Transverse colon (tissue), 4 donors: ENCODE data around the gene WDR45. TPM values are rescaled to one million over a fixed set of nuclear protein-coding genes. Genes with fewer than 3 reads are reported as not detected.

Experiments used
- DNase-seq: peaks from one replicate; pipeline ENCODE4 v3.0.0-alpha.2; 2019
- H3K27ac ChIP-seq, 4 donors: fragments of 200-600 bp; sonication (generic); 2 replicates each; pipeline ENCODE4 v1.5.1; 2016 to 2018; ENCODE audit warnings: inconsistent platforms in 4 of 4
- H3K27me3 ChIP-seq: fragments of 200-600 bp; sonication (generic); 2 replicates; pipeline ENCODE4 v1.5.1; 2017; ENCODE audit warnings: inconsistent platforms
- H3K36me3 ChIP-seq, 4 donors: fragments of 200-600 bp; sonication (generic); 2 replicates each; pipeline ENCODE4 v1.5.1; 2017 to 2019; ENCODE audit warnings: inconsistent platforms in 4 of 4
- H3K4me1 ChIP-seq, 4 donors: fragments of 200-600 bp; sonication (generic); 2 replicates each; pipeline ENCODE4 v1.5.1; 2017 to 2020; ENCODE audit warnings: inconsistent platforms in 4 of 4
- H3K4me3 ChIP-seq, 4 donors: fragments of 200-600 bp; sonication (generic); 1 replicate in 1 of 4; 2 replicates in 3 of 4; pipeline versions ENCODE4 v1.5.1 to v1.6.1; 2017 to 2019; ENCODE audit warnings: inconsistent platforms in 4 of 4
- H3K9me3 ChIP-seq, 2 donors: fragments of 200-600 bp; sonication (generic); 2 replicates each; pipeline ENCODE4 v1.5.1; 2017 to 2019; ENCODE audit warnings: inconsistent platforms in 2 of 2
- EP300 ChIP-seq: sonication (generic); formaldehyde crosslinking; IDR thresholded peaks from one replicate; pipeline ENCODE4 v1.6.1; 2017; ENCODE audit warnings: antibody characterized with exemption, low read depth
- POLR2A ChIP-seq: fragments of 450-650 bp; IDR thresholded peaks from one replicate; pipeline ENCODE4 v1.6.1; 2016; ENCODE audit warnings: antibody characterized with exemption, mild to moderate bottlenecking, moderate library complexity
- POLR2AphosphoS5 ChIP-seq, 3 donors: sonication (generic); formaldehyde crosslinking; IDR thresholded peaks; one replicate each; pipeline ENCODE4 v1.6.1; 2016; ENCODE audit warnings: antibody characterized with exemption in 3 of 3
- WGBS, 2 donors: methylation state at CpG; one replicate each; pipeline ENCODE4 v1.1.5; 2018; ENCODE audit warnings: low coverage in 1 of 2; 5-methylcytosine and 5-hydroxymethylcytosine counted together
- in situ Hi-C, 4 donors: fragments of 200-750 bp; cut with MboI; loops; one replicate each; pipeline versions ENCODE4 v1.15.0 to v1.15.1; 2017; ENCODE audit warnings: low sequenced_read_pairs in 3 of 4, low pct_ligation_motif_present in 1 of 4, low pct_unique_long_range_greater_than_20kb in 1 of 4
- intact Hi-C: fragments of 100-400 bp; cut with DNase I; formaldehyde crosslinking; loops from one replicate; pipeline ENCODE4 v1.15.1; 2023; ENCODE audit warnings: low total_unique reads
- total RNA-seq, 4 donors: library from RNA; depleted of rRNA; stranded (reverse); fragments of >200 nt; gene quantifications; one replicate each; pipeline ENCODE4 v1.1.0, GENCODE V29; 2016
- TF ChIP-seq, protein P1 (sequence below), 5 experiments: fragments of 200-600 bp in 3 of 5; fragments of 450-650 bp in 2 of 5; sonication (generic) in 3 of 5; IDR thresholded peaks; 1 replicate in 2 of 5; 2 replicates in 3 of 5; pipeline ENCODE4 v1.5.1; 2016 to 2017; ENCODE audit warnings: antibody characterized with exemption in 5 of 5, inconsistent platforms in 3 of 5, mild to moderate bottlenecking in 2 of 5, moderate library complexity in 1 of 5

Gene WDR45
- total RNA-seq, 4 donors from 2014 or later: 73.5 to 205 (median 117) TPM

GRCh38 chrX:49103637-49104036 is 23.9 kb upstream of the WDR45 start:
- DNase-seq: no peak
- no peaks in the 10 kb centered on the region for H3K36me3 ChIP-seq
- no peaks in the 10 kb centered on the region for H3K9me3 ChIP-seq
- 52% methylated on average over 3 of the region's 3 CpGs; no CpG with 5 or more reads in 1 of the 2 donors for WGBS, 2 donors
- H3K27ac ChIP-seq: no peak overlapping the region
- H3K4me3 ChIP-seq: no peak overlapping the region
- TF ChIP-seq EP300 (no peak), POLR2AphosphoS5 (IDR thresholded peaks at IDR 0.05) (no peak), POLR2A (no peak)
- TF ChIP-seq, protein P1, sequence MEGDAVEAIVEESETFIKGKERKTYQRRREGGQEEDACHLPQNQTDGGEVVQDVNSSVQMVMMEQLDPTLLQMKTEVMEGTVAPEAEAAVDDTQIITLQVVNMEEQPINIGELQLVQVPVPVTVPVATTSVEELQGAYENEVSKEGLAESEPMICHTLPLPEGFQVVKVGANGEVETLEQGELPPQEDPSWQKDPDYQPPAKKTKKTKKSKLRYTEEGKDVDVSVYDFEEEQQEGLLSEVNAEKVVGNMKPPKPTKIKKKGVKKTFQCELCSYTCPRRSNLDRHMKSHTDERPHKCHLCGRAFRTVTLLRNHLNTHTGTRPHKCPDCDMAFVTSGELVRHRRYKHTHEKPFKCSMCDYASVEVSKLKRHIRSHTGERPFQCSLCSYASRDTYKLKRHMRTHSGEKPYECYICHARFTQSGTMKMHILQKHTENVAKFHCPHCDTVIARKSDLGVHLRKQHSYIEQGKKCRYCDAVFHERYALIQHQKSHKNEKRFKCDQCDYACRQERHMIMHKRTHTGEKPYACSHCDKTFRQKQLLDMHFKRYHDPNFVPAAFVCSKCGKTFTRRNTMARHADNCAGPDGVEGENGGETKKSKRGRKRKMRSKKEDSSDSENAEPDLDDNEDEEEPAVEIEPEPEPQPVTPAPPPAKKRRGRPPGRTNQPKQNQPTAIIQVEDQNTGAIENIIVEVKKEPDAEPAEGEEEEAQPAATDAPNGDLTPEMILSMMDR (IDR thresholded peaks at IDR 0.05): no peak
- intact Hi-C loops (no loop called here), in situ Hi-C loops (no loop called here)
- no peaks in the 10 kb centered on the region for H3K27me3 ChIP-seq
- H3K4me1 ChIP-seq: peaks cover 0 to 3% (median 1%) of the 10 kb centered on the region in 4 donors

GRCh38 chrX:49102190-49102589 is 22.5 kb upstream of the WDR45 start:
- Histone ChIP-seq H3K4me1 (peaks cover 0 to 3% (median 1%) of the 10 kb centered on the region in 4 donors), H3K9me3 (no peaks in the 10 kb centered on the region), H3K4me3 (no peak overlapping the region), H3K27me3 (no peaks in the 10 kb centered on the region), H3K36me3 (no peaks in the 10 kb centered on the region), H3K27ac (no peak overlapping the region)
- in situ Hi-C loops (no loop called here), intact Hi-C loops (no loop called here)
- WGBS, 2 donors: 78 to 92% methylated on average over 2 to 9 of the region's 9 CpGs
- DNase-seq: no peak
- TF ChIP-seq, protein P1 (IDR thresholded peaks at IDR 0.05): no peak
- no peak for TF ChIP-seq POLR2AphosphoS5 (IDR thresholded peaks at IDR 0.05)
- TF ChIP-seq POLR2A: no peak
- TF ChIP-seq EP300: no peak

DNA sequence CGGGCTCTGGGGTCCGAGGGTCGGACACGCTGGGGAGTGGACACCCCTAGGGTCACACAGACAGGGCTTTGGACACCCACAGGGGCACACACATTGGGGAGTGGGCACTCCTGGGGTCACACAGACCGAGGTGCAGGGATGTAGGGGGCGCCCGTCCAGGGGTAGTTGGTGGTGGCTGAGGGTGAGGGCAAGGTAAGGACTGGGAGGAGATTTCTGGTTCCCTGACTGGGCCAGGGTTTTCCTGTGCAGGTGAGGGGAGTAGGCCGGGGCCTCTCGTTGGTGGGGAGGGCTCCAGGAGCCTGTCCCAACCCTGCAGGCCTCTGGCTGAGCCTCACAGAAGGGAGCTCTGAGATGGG is 21.9 kb upstream of the WDR45 start:
- Histone ChIP-seq H3K4me1 (peaks cover 0 to 3% (median 1%) of the 10 kb centered on the region in 4 donors), H3K9me3 (no peaks in the 10 kb centered on the region), H3K27me3 (no peaks in the 10 kb centered on the region), H3K27ac (peak overlapping the region; percentile 84 to 95 (median 87)), H3K36me3 (no peaks in the 10 kb centered on the region), H3K4me3 (peak overlapping the region; percentile 27 to 66 (median 48))
- in situ Hi-C loops (no loop called here), intact Hi-C loops (no loop called here)
- TF ChIP-seq POLR2A: no peak
- TF ChIP-seq POLR2AphosphoS5 (IDR thresholded peaks at IDR 0.05): no peak
- TF ChIP-seq, protein P1 (IDR thresholded peaks at IDR 0.05): no peak
- no peak for TF ChIP-seq EP300
- 46% methylated on average over 9 of the region's 9 CpGs; no CpG with 5 or more reads in 1 of the 2 donors for WGBS, 2 donors
- peak; percentile 14 for DNase-seq

GRCh38 chrX:49100704-49101628 is 21.3 kb upstream of the WDR45 start:
- TF ChIP-seq, protein P1 (IDR thresholded peaks at IDR 0.05): no peak
- TF ChIP-seq POLR2A (peak; percentile 72), POLR2AphosphoS5 (IDR thresholded peaks at IDR 0.05) (peak; percentile 78 to 91 (median 86))
- H3K9me3 ChIP-seq: no peaks in the 10 kb centered on the region
- peak; percentile 93 for DNase-seq
- H3K4me1 ChIP-seq: peaks cover 0 to 3% (median 1%) of the 10 kb centered on the region in 4 donors
- peak overlapping the region; percentile 31 to 66 (median 48) for H3K4me3 ChIP-seq
- H3K27ac ChIP-seq: peak overlapping the region; percentile 84 to 95 (median 87)
- 50% methylated on average over 67 of the region's 74 CpGs; no CpG with 5 or more reads in 1 of the 2 donors for WGBS, 2 donors
- in situ Hi-C loops (no loop called here), intact Hi-C loops (no loop called here)
- H3K36me3 ChIP-seq: no peaks in the 10 kb centered on the region
- no peaks in the 10 kb centered on the region for H3K27me3 ChIP-seq
